Stimulated activated naive CD4-positive, alpha-beta T cell (primary cell): Measurements from ENCODE around the gene SYT12.

Experiments
- DNase-seq, 6 experiments: peaks; one replicate each; lab custom pipeline; 2025; lab: John Stamatoyannopoulos, UW

Gene SYT12

DNA sequence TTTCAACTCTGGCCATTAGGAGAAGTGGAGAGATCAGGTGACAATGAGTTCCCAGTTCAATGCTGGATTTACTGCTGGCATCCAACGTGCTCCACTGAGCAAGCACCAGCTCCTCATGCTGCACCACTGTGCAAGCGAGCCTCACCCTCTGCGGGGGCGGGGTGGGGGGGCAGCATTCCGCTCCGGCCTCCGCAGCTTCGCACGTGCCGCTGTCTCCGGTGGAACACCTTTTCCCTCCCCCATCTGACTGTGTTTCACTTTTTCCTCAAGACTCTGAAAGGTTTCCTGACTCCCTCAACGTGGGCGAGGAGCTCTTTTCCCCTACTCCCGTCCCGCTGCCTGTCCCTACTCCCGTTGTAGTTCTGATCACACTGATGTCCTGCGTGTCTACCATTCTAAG, 32.9 kb downstream of the SYT12 start:
- peak in 1 of 6 experiments; percentile 7 for DNase-seq

- DNase-seq = peak in 1 of 6 experiments; percentile 30
Measured at GRCh38 chr11:67056267-67057204, 33.6 kb downstream of the SYT12 start, which contains the start of gene RHOD. RHOD (plus strand) TSS chr11:67056847; CDS start chr11:67056903, 56 bp downstream.

- DNase-seq = no peak
Measured at GRCh38 chr11:67057205-67057672, 34.3 kb downstream of the SYT12 start.

DNA sequence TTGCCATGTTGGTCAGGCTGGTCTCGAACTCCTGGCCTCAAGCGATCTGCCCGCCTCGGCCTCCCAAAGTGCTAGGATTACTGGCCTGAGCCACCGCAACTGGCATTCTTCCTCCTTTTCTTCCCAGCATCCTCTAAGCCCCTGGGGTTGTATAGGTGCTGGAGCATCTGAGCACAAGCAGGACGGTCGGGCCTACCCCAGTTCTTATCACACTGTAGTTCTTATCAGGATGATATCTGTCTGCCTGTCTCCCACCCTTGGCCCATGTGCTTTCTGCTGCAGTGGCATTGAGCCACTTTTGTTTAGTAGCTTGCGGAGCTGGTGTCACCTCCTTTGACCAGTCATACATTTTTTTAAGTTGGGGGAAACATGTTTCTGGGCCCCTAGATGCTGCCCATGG, 35.6 kb downstream of the SYT12 start:
- no peak for DNase-seq

- no peak for DNase-seq
Measured at GRCh38 chr11:67059671-67060070, 36.7 kb downstream of the SYT12 start.

GRCh38 chr11:67060111-67060522, 37.2 kb downstream of the SYT12 start:
- DNase-seq = no peak

- DNase-seq = no peak
Measured at GRCh38 chr11:67062526-67063373, 39.8 kb downstream of the SYT12 start.

- DNase-seq = no peak
Measured at GRCh38 chr11:67066333-67066709, 43.4 kb downstream of the SYT12 start.

GRCh38 chr11:67071420-67072284, 48.7 kb downstream of the SYT12 start:
- DNase-seq = peak; percentile 30 to 68 (median 52)

GRCh38 chr11:67072295-67072694, 49.4 kb downstream of the SYT12 start:
- DNase-seq = no peak

GRCh38 chr11:67073908-67074307, 51.0 kb downstream of the SYT12 start:
- no peak for DNase-seq

DNA sequence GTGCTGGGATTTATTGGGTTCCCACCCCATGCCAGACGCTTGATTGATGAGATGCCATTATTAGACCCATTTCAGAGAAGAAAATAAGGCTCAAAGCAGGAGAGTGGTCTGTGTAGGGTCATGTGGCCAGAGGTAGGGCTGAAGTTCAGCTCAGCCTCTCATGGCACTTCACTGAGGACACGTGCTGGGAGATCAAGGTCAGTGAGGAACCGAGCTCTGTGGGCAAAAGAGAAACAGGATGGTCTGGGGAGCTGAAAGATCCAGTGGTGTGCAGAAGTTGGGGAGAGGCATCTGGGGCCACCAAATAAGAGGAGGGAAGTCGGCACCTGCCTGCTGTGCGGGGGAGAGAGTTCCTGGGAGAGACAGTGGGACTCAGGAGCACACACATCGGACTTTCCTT, 53.3 kb downstream of the SYT12 start:
- no peak for DNase-seq

GRCh38 chr11:67079065-67079705, 56.3 kb downstream of the SYT12 start:
- DNase-seq = no peak

DNA sequence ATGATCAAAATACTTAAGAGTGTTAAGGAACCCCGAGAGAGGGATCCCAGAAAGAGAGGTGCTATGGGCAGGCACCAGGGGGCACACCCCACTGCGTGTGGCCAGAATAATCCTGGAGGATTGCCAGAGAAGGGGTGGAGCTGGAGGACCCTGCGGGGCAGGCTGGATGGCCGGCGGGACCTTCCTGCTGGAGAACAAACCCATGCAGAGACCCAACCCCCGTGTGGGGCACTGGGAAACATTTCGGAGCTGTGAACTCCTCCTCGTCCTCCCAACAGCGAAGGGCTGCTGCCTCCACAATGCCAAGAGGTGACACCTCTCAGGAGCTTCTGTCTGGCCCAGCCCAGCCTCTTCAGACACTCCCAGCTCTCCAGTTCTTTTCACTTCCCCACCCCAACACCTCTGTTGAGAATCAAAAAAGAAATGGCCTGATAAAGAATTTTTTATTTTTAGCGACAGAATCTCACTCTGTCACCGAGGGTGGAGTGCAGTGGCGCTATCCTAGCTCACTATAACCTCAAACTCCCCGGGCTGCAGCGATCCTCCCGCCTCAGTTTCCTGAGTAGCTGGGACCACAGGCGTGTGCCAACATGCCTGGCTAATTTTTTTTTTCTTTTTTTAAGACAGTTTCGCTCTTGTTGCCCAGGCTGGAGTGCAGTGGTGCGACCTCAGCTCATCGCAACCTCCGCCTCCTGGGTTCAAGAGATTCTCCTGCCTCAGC, 59.3 kb downstream of the SYT12 start:
- peak in 4 of 6 experiments; percentile 7 to 35 (median 12) for DNase-seq

- DNase-seq = no peak
Measured at GRCh38 chr11:67083786-67084366, 60.9 kb downstream of the SYT12 start.

- no peak for DNase-seq
Measured at GRCh38 chr11:67085617-67086016, 62.7 kb downstream of the SYT12 start.

DNA sequence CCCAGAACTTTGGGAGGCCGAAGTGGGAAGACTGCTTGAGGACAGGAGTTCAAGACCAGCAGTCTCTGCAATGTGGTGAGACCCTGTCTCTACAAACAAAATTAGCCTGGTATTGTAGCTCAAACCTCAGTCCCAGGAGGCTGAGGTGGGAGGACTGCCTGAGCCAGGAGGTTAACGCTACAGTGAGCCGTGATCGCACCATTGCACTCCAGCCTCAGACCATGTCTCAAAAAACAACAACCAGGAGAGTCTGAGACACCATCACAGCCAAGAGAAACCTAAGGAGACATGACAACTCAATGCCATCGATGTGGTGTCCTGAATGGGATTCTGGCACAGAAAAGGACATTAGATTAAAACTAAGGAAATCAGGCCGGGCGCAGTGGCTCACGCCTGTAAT, 67.8 kb downstream of the SYT12 start:
- DNase-seq = no peak

- no peak for DNase-seq
Measured at GRCh38 chr11:67095214-67095507, 72.2 kb downstream of the SYT12 start.

DNA sequence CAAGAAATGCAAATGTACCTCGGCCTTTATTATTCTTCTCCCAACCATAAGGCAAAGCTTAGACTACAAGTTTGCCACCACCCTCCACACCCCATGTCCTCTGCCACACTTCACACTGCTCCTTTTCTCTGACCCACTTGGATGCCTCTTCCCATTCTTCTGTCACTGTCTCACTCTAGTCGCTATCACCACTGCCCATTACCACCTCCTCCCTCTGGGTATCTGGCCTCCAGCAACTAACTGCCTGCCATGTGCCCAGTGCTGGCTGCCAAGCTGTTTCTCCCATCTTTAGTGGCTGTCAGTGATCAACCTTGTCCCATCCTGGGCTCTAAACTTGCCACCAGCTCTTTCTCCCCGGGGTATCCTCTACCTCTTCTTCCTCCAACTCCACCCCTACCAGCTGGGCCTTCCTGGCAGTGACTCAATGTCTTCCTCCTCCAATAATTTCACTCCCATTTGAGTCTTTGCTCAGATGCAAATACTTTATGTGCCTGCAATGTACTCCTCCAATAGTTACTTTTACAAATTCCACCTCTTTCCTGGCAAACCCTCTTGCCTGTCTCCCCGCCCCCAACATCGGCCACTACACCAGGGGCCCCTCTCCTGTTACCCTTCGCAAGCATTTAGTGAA, 76.0 kb downstream of the SYT12 start:
- DNase-seq = no peak

DNA sequence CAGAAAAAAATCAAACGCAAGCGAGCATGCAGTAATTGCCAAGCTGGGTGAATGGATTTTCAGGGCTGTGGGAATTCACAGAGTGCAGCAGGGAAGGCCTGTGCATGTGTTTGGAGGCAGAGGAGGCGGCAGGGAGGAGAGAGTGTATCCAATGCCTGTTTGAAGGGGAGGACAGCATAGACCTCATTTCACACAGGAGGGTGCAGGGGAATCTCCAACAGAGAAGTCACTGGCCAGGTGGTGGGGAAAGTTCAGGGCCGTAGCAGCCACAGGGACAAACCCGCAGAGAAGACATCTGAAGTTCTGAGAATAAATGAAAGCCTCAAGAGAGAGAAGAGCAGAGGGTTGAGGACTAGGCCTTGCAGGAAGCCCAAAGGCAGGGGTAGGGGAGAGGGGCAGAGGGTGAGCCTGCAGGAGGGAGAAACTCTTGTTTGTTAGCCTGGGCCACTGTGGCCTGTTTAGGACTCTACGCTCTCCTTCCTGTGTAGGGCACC, 76.9 kb downstream of the SYT12 start:
- no peak for DNase-seq
